GM18520 (cell line): ENCODE data around the gene EPB41L4B.

ENCODE experiments used
- ATAC-seq: cut with Tn5 transposase; IDR thresholded peaks from one replicate; pipeline ENCODE4 v1.9.1; 2021; ENCODE audit not compliant: unreplicated experiment

EPB41L4B gene

GRCh38 chr9:109167716-109168115 lies 153.1 kb downstream of the EPB41L4B start:
- no peak for ATAC-seq

GRCh38 chr9:109166771-109167601 lies 153.9 kb downstream of the EPB41L4B start, which contains the start of gene FRRS1L:
FRRS1L (minus strand) TSS chr9:109167249; CDS start chr9:109167138, 111 bp downstream.
- no peak for ATAC-seq

- no peak for ATAC-seq
These were observed 154.6 kb downstream of the EPB41L4B start for GRCh38 chr9:109166171-109166770.

GRCh38 chr9:109164042-109164441 lies 156.8 kb downstream of the EPB41L4B start:
- no peak for ATAC-seq

- ATAC-seq = no peak
These were observed 157.7 kb downstream of the EPB41L4B start for GRCh38 chr9:109163194-109163593.

GRCh38 chr9:109162677-109163076 lies 158.2 kb downstream of the EPB41L4B start:
- no peak for ATAC-seq

GRCh38 chr9:109161471-109161870 lies 159.4 kb downstream of the EPB41L4B start:
- no peak for ATAC-seq

GRCh38 chr9:109159583-109159982 lies 161.3 kb downstream of the EPB41L4B start:
- ATAC-seq = no peak

GRCh38 chr9:109158651-109159050 lies 162.2 kb downstream of the EPB41L4B start:
- no peak for ATAC-seq

- ATAC-seq = no peak
These were observed 164.2 kb downstream of the EPB41L4B start for GRCh38 chr9:109156708-109157107.

- no peak for ATAC-seq
These were observed 169.8 kb downstream of the EPB41L4B start for GRCh38 chr9:109150925-109151545.

GRCh38 chr9:109149722-109150121 lies 171.1 kb downstream of the EPB41L4B start:
- ATAC-seq = no peak

- no peak for ATAC-seq
These were observed 171.8 kb downstream of the EPB41L4B start for GRCh38 chr9:109149089-109149488.

- no peak for ATAC-seq
These were observed 175.8 kb downstream of the EPB41L4B start for GRCh38 chr9:109145051-109145450.

GRCh38 chr9:109143881-109144562 lies 176.8 kb downstream of the EPB41L4B start:
- ATAC-seq = peak; percentile 84

GRCh38 chr9:109141375-109141774 lies 179.5 kb downstream of the EPB41L4B start:
- no peak for ATAC-seq

- ATAC-seq = no peak
These were observed 181.0 kb downstream of the EPB41L4B start for GRCh38 chr9:109139851-109140250.

GRCh38 chr9:109138421-109138820 lies 182.4 kb downstream of the EPB41L4B start:
- no peak for ATAC-seq

GRCh38 chr9:109134167-109134578 lies 186.7 kb downstream of the EPB41L4B start:
- no peak for ATAC-seq

- ATAC-seq = no peak
These were observed 187.3 kb downstream of the EPB41L4B start for GRCh38 chr9:109133533-109133932.

- no peak for ATAC-seq
These were observed 188.3 kb downstream of the EPB41L4B start for GRCh38 chr9:109132567-109133021.
